BE2C (cell line): ENCODE data around the gene ALPL.

Experiments
- DNase-seq: peaks from one replicate; pipeline ENCODE4 v3.0.0-alpha.2; 2020
- H3K27me3 ChIP-seq: fragments of 250-450 bp; sonication (Bioruptor Pico); 2 replicates; pipeline ENCODE4 v1.5.1; 2020; ENCODE audit warnings: mild to moderate bottlenecking
- H3K36me3 ChIP-seq: fragments of 250-450 bp; sonication (Bioruptor Pico); 2 replicates; pipeline ENCODE4 v1.5.1; 2020; ENCODE audit warnings: mild to moderate bottlenecking
- H3K4me1 ChIP-seq: fragments of 250-450 bp; sonication (Bioruptor Pico); 2 replicates; pipeline ENCODE4 v1.5.1; 2020
- H3K4me3 ChIP-seq: 2 replicates; pipeline ENCODE4 v1.5.1; 2011; ENCODE audit warnings: low read depth, low read length
- H3K9me3 ChIP-seq: fragments of 250-450 bp; sonication (Bioruptor Pico); 2 replicates; pipeline ENCODE4 v1.5.1; 2020
- CTCF ChIP-seq: IDR thresholded peaks from 2 replicates; pipeline ENCODE4 v1.5.1; 2012; ENCODE audit warnings: mild to moderate bottlenecking, low read depth, low read length

ALPL gene

GRCh38 chr1:21541835-21542234, 32.6 kb downstream of the ALPL start:
- H3K4me1 ChIP-seq = no peaks in the 10 kb centered on the region
- no peaks in the 10 kb centered on the region for H3K27me3 ChIP-seq
- no peaks in the 10 kb centered on the region for H3K36me3 ChIP-seq
- DNase-seq = no peak
- no peaks in the 10 kb centered on the region for H3K9me3 ChIP-seq
- no peak overlapping the region for H3K4me3 ChIP-seq
- no peak for TF ChIP-seq CTCF

GRCh38 chr1:21543598-21543997, 34.4 kb downstream of the ALPL start:
- Histone ChIP-seq H3K36me3 (no peaks in the 10 kb centered on the region), H3K9me3 (no peaks in the 10 kb centered on the region), H3K4me1 (no peaks in the 10 kb centered on the region), H3K4me3 (no peak overlapping the region), H3K27me3 (no peaks in the 10 kb centered on the region)
- TF ChIP-seq CTCF = no peak
- DNase-seq = no peak

GRCh38 chr1:21544095-21544494, 34.9 kb downstream of the ALPL start:
- Histone ChIP-seq H3K36me3 (no peaks in the 10 kb centered on the region), H3K4me3 (no peak overlapping the region), H3K27me3 (no peaks in the 10 kb centered on the region), H3K4me1 (no peaks in the 10 kb centered on the region), H3K9me3 (no peaks in the 10 kb centered on the region)
- TF ChIP-seq CTCF = no peak
- no peak for DNase-seq

- DNase-seq = no peak
- no peak overlapping the region for H3K4me3 ChIP-seq
- H3K27me3 ChIP-seq = no peaks in the 10 kb centered on the region
- H3K36me3 ChIP-seq = no peaks in the 10 kb centered on the region
- TF ChIP-seq CTCF = no peak
- no peaks in the 10 kb centered on the region for H3K9me3 ChIP-seq
- no peaks in the 10 kb centered on the region for H3K4me1 ChIP-seq
These were observed 37.1 kb downstream of the ALPL start for GRCh38 chr1:21546122-21546825.

GRCh38 chr1:21547876-21548275, 38.7 kb downstream of the ALPL start:
- TF ChIP-seq CTCF = no peak
- no peak overlapping the region for H3K4me3 ChIP-seq
- no peaks in the 10 kb centered on the region for H3K4me1 ChIP-seq
- H3K9me3 ChIP-seq = no peaks in the 10 kb centered on the region
- H3K36me3 ChIP-seq = no peaks in the 10 kb centered on the region
- no peaks in the 10 kb centered on the region for H3K27me3 ChIP-seq
- no peak for DNase-seq

- Histone ChIP-seq H3K27me3 (no peaks in the 10 kb centered on the region), H3K9me3 (no peaks in the 10 kb centered on the region), H3K4me1 (no peaks in the 10 kb centered on the region), H3K4me3 (no peak overlapping the region), H3K36me3 (no peaks in the 10 kb centered on the region)
- DNase-seq = no peak
- TF ChIP-seq CTCF = no peak
These were observed 40.9 kb downstream of the ALPL start for GRCh38 chr1:21550097-21550496.
